Posterior vena cava (tissue), 2 donors: ENCODE results near the gene SRCIN1. TPM values are rescaled to one million over a fixed set of nuclear protein-coding genes. Genes with fewer than 3 reads are reported as not detected.

Source experiments
- DNase-seq: peaks from one replicate; pipeline ENCODE4 v3.0.0-alpha.2; 2020; ENCODE audit warnings: low spot score
- intact Hi-C, 2 donors: fragments of 100-400 bp; cut with DNase I; formaldehyde crosslinking; loops; one replicate each; pipeline versions ENCODE4 v1.14.1 to v1.14.2; 2022 to 2023
- total RNA-seq, 2 donors: library from RNA; stranded (reverse); fragmentation: NEBNext Ultra II Directional; extraction: Animal tissue kit (Norgen Biotek cat#: 25700); gene quantifications; one replicate each; pipeline ENCODE4 v1.2.1, GENCODE V29; 2021
- donor health status: DM: yes; HTN: yes; CAD: no.
- donor health status: DM: yes; HTN: yes; CAD: no.

The SRCIN1 gene
- total RNA-seq, 2 donors from 2014 or later = 0.93 to 1.2 TPM

GRCh38 chr17:38558728-38559050, 47.1 kb downstream of the SRCIN1 start:
- DNase-seq = no peak

DNA sequence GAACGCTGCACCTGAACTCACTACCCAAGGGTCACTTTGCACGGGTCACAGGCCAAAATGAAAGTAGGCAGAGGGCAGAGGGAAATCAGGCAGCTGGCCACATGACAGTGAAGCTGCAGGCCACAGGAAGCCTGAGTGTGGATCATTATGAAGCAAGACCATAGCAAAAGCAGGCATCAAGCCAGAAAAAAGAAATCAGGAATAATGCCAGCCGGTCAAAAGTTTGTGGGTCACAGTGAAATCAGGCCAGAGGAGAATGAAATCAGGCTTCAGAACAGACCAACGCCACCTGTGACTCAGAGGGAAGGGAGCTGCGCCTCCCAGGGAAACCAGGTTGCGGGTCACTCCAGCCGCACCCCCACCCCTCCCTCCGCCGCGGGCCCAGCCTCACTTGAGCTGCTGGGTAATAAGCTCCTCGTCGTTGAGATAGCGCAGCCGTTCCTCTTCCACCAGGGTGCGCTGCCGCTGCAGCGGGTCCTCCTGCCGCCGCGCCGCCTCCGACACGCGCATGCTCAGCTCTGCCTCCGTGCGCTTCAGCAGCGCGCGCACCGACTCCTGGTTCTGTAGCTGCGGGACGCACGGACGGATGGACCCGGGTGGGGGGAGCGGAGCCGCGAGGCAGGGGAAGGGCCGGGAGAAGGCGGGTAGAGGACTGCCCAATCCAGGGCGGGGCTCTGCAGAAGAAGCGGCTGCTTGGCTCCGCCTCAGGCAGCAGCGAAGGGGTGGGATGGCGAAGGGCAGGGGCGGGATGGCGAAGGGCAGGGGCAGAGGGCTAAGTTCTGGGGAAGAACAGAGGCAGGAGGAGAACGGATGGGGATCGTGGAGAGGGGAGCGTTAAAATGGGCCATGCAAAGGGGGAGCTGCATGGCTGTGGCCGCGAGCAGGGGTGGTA, 47.7 kb downstream of the SRCIN1 start:
- DNase-seq = peak; percentile 98
- intact Hi-C loops = loop anchor here in 1 of 2 donors (10.0 kb wide), 1 partner anchor 107 kb away; no protein-coding TSS in a partner anchor

More at GRCh38 chr17:38558728-38559050, 47.1 kb downstream of the SRCIN1 start:
- intact Hi-C loops = loop anchor here in 1 of 2 donors (10.0 kb wide), 1 partner anchor 106 kb away; no protein-coding TSS in a partner anchor

- intact Hi-C loops = loop anchor here in 1 of 2 donors (10.0 kb wide), 1 partner anchor 107 kb away; no protein-coding TSS in a partner anchor
Observed at GRCh38 chr17:38557396-38557795, 48.4 kb downstream of the SRCIN1 start.

GRCh38 chr17:38556239-38556638, 49.5 kb downstream of the SRCIN1 start:
- DNase-seq = no peak
- intact Hi-C loops = loop anchor here in 1 of 2 donors (10.0 kb wide), 1 partner anchor 109 kb away; no protein-coding TSS in a partner anchor

More at GRCh38 chr17:38557396-38557795, 48.4 kb downstream of the SRCIN1 start:
- no peak for DNase-seq

DNA sequence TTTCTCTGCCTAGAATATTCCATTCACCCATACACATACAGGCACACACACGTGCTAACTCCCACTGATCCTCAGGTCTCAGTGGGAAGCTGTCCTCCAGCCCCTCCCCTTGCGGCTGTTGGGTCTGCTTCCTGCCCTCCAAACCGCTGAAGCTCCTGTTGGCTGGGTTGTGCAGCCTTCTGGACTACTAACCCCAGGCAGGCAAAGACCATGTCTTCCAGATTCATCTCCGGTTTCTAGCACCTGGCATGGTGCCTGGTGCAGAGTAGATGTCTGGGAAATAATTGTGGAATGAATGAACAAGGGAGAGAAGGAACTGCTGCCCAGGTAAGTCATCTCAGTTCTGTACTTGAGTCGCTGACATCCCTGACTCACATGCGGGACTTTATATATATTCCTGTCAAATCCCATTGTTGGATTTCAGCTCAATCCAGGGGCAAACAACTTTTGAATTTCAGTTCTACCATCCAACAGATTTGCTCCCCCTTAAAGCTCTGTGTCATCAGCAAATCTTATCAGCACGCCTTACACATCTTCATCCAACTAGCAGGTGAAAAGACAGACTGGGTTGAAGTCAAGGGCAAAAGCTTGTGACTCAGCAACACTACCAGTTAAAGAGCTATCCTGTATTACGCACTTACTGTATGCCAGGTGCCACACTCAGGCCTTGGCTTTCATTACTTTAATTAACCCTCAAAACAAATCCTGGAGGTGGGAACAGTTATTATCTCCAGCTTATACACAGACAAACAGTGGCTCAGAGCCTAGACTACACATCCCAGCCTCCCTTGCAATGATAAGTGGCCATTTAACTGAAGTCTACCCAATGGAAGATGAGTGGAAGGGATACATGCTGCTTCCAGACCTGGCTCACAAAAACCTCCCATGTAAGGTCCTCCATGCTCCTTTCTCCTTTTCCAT, 51.1 kb downstream of the SRCIN1 start:
- intact Hi-C loops = loop anchor here in 1 of 2 donors (10.0 kb wide), 1 partner anchor 110 kb away; no protein-coding TSS in a partner anchor
- DNase-seq = no peak

DNA sequence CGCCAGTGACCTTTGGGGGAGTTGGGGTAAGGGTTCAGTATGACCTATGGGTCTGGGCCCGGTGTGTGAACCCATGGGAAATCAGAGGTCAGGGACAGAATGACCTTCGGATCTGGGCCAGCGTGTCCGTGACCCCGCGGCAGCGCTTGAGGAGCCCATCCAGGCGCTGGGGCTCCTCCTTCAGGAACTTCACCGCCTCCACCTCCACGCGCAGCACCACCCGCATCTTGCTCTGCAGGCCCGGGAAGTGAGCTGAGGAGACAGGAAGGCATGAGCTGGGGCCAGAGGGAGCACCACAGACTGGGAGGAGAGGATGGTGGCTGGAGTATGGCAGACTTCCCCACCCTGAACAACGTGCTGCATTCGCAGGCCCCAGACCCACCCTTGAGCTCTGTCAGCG, 53.4 kb downstream of the SRCIN1 start:
- intact Hi-C loops = loop anchor here in 1 of 2 donors (10.0 kb wide), 1 partner anchor 112 kb away; no protein-coding TSS in a partner anchor
- DNase-seq = no peak

GRCh38 chr17:38551121-38551520, 54.6 kb downstream of the SRCIN1 start:
- DNase-seq = no peak
- intact Hi-C loops = loop anchor here in 1 of 2 donors (10.0 kb wide), 1 partner anchor 114 kb away; no protein-coding TSS in a partner anchor

- peak; percentile 88 for DNase-seq
- intact Hi-C loops = loop anchor here in 1 of 2 donors (10.0 kb wide), 1 partner anchor 114 kb away; no protein-coding TSS in a partner anchor
Observed at GRCh38 chr17:38550661-38551060, 55.1 kb downstream of the SRCIN1 start.

DNA sequence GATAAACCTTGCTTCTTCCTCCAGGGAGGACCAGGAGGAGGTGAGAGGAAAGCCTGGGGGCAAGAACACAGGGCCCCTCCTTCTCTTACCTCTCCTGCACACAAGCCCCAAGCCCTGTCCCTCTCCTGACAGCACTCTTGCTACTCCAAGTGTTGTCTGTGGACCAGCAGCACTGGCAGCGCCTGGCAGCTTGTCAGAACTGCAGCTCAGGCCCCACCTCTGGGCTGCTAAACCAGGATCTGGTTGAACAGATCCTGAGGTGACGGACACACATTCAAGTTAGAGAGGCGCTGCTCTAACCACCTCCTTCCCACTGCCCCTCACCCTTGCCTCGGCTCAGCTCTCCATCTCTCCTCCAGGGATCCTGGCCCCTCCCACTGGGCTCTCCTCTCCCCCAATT, 56.5 kb downstream of the SRCIN1 start:
- DNase-seq = no peak
- intact Hi-C loops = no loop called here

DNA sequence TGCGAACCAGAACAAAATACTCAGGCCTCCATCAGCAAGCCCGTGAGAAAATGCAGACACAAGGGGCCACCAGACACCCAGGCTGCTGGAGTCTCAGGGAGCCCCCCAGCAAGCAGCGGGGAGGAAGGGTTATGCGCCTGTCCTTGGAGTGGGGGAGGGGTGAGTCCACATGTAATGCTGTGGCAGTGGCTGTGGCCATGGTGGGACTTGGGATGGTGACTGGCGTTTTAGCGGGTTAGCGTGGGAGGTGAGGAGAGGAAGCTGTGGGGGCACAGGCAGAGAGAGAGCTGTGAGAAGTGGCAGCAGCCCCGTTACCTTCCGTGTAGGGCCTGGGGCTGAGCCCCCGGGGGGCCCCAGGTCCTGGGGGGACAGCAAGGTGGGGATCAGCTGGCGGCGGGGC, 58.3 kb downstream of the SRCIN1 start:
- intact Hi-C loops = no loop called here
- DNase-seq = no peak

DNA sequence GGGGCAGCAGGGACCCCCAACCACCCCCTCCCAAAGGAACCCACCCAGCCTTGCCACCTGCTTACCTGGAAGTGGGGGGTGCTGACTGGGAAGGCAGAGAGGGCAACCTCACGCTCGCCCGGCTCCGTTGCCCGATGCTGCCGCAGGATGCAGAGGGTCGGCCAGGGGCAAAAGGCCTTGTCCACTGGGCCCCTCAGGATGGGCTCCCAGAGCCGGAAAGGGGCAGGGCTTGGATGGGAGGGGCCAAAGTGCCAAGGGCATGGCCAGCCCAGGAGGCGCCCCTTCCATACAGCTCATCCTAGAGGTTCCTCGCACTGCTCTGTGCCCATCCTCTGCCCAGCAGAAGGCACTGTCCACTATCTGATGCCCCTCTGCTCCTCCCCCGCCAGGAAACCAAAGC, 59.4 kb downstream of the SRCIN1 start:
- DNase-seq = no peak
- intact Hi-C loops = no loop called here

DNA sequence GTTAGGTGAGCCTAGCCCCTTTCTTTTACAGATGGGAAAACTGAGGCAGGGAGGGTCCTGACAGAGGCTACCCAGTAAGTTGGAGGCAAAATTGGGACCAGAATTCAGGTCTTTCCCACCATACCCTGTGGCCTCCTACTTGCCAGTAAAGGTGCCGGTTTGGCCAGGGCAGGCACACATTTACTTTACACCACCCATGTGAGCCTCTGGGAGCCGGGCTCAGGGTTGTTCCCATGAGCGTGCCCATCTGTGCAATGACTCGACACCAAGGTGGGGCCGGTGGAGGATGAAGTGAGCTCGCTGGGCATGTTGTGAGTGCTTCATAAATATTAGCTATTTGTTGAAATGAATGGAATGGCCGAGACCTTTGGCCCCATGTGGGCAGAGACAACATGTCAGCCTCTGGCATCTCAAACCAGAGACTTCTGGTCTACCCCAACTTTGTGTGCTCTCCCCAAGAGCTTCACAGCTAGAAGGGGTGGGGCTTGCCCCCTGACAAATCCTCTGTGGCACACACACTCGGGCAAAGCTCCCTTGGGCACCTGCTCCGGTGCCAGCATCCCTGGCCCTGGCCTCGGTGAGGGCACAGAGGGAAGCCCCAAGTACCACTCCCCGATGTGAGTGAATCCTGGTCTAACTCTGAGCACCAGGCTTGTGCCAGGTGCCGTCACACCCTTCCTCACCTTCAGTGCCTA, 60.1 kb downstream of the SRCIN1 start:
- intact Hi-C loops = loop anchor here in 1 of 2 donors (2.0 kb wide), 1 partner anchor 31 kb away; no protein-coding TSS in a partner anchor
- no peak for DNase-seq

DNA sequence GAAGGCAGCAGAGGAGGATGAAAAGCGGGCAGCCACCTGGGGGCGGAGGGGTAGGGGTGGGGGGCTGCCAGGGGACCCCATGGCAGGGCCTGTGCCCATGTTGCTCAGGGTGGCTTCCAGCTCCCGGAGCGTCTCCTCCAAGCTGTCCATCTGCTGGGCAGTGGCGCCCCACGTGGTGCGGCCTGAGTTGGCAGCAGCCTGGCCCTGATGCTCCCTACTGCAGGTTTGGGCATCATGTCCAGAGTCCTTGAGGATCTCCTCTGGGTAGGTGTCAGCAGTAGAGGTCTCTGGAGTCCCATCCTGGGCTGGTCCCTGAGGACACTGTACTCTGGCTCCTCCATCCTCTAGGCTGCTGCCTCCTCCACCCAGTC, 60.9 kb downstream of the SRCIN1 start:
- no peak for DNase-seq
- intact Hi-C loops = loop anchor here in 1 of 2 donors (2.0 kb wide), 1 partner anchor 32 kb away; no protein-coding TSS in a partner anchor

DNA sequence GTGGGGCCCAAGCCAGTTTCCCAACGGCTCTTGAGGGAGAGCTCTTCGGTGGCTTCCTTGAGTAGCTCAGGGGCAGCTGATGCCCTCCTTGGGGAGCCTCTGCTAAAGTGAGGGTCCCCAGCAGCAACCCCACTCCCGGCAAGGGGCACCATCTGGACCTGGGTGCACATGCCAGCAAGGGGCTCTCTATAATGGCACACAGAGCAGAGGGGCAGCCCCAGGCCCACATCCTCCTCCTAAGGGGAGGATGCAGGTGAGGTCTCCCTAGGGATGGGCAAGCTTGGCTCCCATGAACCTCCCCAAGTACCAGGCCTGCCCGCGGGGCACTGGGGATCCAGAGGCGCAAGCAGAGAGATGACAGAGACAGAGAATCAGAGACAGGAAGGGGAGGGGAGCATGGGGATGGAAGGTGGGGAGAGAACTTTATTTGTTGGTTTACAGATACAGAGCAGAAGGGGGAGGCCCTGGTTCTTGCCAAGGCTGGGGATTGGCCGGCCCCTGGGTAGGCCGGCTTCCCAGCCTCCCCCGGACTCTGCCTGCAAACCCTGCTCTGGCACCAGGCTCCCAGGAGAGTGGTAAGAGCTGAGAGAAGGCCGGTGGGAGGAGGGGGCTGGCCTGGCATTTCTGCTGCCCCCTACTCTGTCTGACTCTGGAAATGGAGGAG, 61.4 kb downstream of the SRCIN1 start:
- no peak for DNase-seq
- intact Hi-C loops = loop anchor here in 1 of 2 donors (2.0 kb wide), 1 partner anchor 32 kb away; no protein-coding TSS in a partner anchor

- intact Hi-C loops = loop anchor here in 1 of 2 donors (2.0 kb wide), 1 partner anchor 33 kb away; no protein-coding TSS in a partner anchor
- no peak for DNase-seq
Observed at GRCh38 chr17:38543403-38544174, 62.2 kb downstream of the SRCIN1 start.

DNA sequence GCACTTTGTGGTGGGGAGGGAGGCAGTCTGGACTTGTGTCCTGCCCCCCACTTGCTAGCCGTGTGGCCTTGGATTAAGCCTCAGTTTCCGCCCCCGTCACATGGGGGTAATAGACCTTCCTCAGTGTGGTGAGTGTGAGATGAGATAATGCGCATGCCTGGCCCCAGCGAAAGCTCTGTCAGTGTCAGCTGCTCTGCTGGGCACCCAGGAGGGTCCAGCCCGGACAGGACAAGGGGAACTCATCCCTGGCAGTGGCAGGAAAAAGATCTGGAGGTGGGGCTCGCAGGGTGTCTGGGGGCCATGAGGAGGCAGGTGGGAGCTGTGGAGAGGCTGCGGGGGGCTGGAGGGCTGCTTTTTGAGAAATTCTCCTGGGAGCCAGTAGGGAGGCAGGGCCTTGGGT, 63.5 kb downstream of the SRCIN1 start:
- DNase-seq = no peak
- intact Hi-C loops = no loop called here

DNA sequence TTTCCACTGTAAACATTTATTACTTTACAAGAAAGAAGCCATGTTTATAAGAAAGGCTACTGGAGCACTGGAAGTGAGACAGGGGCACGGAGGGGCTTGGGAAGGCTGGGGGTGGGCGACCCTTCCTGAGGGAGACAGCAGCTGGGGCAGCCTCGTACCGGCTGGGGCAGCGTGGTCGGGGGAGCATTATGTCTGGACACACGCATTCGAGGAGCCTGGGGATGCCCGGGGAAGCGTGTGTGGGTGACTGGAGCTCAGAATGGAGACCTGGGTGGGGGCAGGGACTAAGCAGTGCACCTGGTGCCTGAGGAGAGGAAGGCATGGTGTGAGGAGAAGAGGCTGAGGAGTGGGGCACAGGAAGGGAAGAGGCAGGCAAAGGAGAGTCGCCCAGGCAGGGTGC, 64.5 kb downstream of the SRCIN1 start:
- DNase-seq = no peak
- intact Hi-C loops = no loop called here
